Loucy (cell line): Measurements from ENCODE around the gene MRTFA.
"Not testable (repeated sequence)": the region's sequence is repeated elsewhere in the genome, so short reads cannot be mapped to it uniquely, and the experiment has no call there.

Experiments
- H2AFZ ChIP-seq: fragments of 200-600 bp; sonication (generic); 2 replicates; pipeline ENCODE4 v1.6.0; 2016; ENCODE audit warnings: antibody characterized with exemption, mild to moderate bottlenecking, low read length, moderate library complexity
- H3F3A ChIP-seq: fragments of 200-600 bp; 2 replicates; pipeline ENCODE4 v1.6.0; 2016; ENCODE audit warnings: antibody characterized with exemption, low read depth, mild to moderate bottlenecking
- H3K27me3 ChIP-seq: fragments of 200-600 bp; sonication (generic); 2 replicates; pipeline ENCODE4 v1.6.1; 2014; ENCODE audit warnings: low read length, mild to moderate bottlenecking; ENCODE audit not compliant: insufficient read depth, poor library complexity, severe bottlenecking
- H3K36me3 ChIP-seq: fragments of 200-600 bp; sonication (generic); 2 replicates; pipeline ENCODE4 v1.6.1; 2016; ENCODE audit warnings: low read length; ENCODE audit not compliant: insufficient read depth
- H3K4me1 ChIP-seq: fragments of 200-600 bp; sonication (generic); 2 replicates; pipeline ENCODE4 v1.5.1; 2014; ENCODE audit warnings: low read length, mild to moderate bottlenecking; ENCODE audit not compliant: insufficient read depth, poor library complexity, severe bottlenecking
- H3K4me2 ChIP-seq: fragments of 200-600 bp; sonication (generic); 2 replicates; pipeline ENCODE4 v1.6.0; 2014; ENCODE audit warnings: antibody characterized with exemption, low read length, low read depth, mild to moderate bottlenecking; ENCODE audit not compliant: poor library complexity, severe bottlenecking
- H3K4me3 ChIP-seq: fragments of 200-600 bp; sonication (generic); 2 replicates; pipeline ENCODE4 v1.5.1; 2014; ENCODE audit warnings: low read length, mild to moderate bottlenecking, mixed read lengths; ENCODE audit not compliant: poor library complexity, severe bottlenecking
- H3K79me2 ChIP-seq: fragments of 200-600 bp; sonication (generic); 2 replicates; pipeline ENCODE4 v1.6.1; 2014; ENCODE audit warnings: low read length; ENCODE audit not compliant: insufficient read depth
- H3K9ac ChIP-seq: fragments of 200-600 bp; sonication (generic); 2 replicates; pipeline ENCODE4 v1.6.0; 2014; ENCODE audit warnings: mild to moderate bottlenecking, low read depth, low read length, moderate library complexity; ENCODE audit not compliant: poor library complexity, severe bottlenecking
- H3K9me2 ChIP-seq: fragments of 200-600 bp; sonication (generic); replicated peaks from 2 replicates; pipeline ENCODE4 v1.6.1; 2016; ENCODE audit warnings: low read depth, low read length, mixed read lengths
- H3K9me3 ChIP-seq: fragments of 200-600 bp; sonication (generic); 2 replicates; pipeline ENCODE4 v1.6.1; 2014; ENCODE audit warnings: mild to moderate bottlenecking, antibody characterized with exemption, low read length, low read depth; ENCODE audit not compliant: insufficient read depth
- H4K20me1 ChIP-seq: fragments of 200-600 bp; sonication (generic); 2 replicates; pipeline ENCODE4 v1.6.0; 2014; ENCODE audit warnings: antibody characterized with exemption, low read length, mild to moderate bottlenecking; ENCODE audit not compliant: insufficient read depth, poor library complexity, severe bottlenecking
- EZH2phosphoT487 ChIP-seq: fragments of 200-600 bp; IDR thresholded peaks from 2 replicates; pipeline ENCODE4 v1.6.1; 2018; ENCODE audit warnings: antibody characterized with exemption, mild to moderate bottlenecking, moderate library complexity, borderline replicate concordance
- TF ChIP-seq, protein P1 (sequence below): fragments of 200-600 bp; sonication (generic); conservative IDR thresholded peaks from 2 replicates; pipeline ENCODE4 v1.5.1; 2014; ENCODE audit warnings: mild to moderate bottlenecking, antibody characterized with exemption, low read length

Gene MRTFA

DNA sequence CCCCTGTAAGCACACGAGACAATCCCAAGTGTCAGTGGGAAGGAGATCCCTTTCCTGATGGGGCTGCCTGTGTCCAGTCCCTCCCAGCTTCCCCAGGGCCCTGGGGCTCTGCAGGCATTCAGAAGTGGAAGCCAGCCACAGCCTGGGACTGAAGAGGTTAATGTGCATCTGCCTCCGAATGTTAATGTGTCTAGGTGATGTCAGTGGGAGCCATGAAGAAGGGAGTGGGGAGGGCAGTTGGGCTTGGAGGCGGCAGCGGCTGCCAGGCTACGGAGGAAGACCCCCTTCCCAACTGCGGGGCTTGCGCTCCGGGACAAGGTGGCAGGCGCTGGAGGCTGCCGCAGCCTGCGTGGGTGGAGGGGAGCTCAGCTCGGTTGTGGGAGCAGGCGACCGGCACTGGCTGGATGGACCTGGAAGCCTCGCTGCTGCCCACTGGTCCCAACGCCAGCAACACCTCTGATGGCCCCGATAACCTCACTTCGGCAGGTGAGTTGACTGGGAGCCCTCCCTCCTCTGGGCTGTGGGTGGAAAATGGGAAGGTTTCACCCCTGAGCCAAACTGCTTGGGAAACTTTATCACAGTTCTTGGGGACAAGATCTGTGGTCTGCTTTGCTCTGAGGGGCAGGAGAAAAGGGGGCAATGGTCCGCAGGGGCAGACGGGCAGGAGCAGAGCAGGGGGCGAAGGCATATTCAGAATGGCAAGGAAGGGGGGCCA lies 42.9 kb upstream of the MRTFA start, which contains the start of gene MCHR1:
MCHR1 (plus strand) TSS at position 236 of the 715 bp plus-strand sequence; CDS start at position 405, 169 bp downstream.
- Histone ChIP-seq H3K4me2 (no peak within 1 kb of the TSS), H3K4me3 (no peak within 1 kb of the TSS), H3K9me3 (no peaks in the 10 kb centered on the region), H3K9ac (no peak within 1 kb of the TSS), H4K20me1 (no peaks in the 10 kb centered on the region), H3F3A (no peaks in the 10 kb centered on the region), H3K79me2 (no peaks in the 10 kb centered on the region), H3K27me3 (no peaks in the 10 kb centered on the region), H3K4me1 (peaks cover 13% of the 10 kb centered on the region), H2AFZ (no peak within 1 kb of the TSS), H3K36me3 (no peaks in the 10 kb centered on the region), H3K9me2 (no peaks in the 10 kb centered on the region)
- TF ChIP-seq EZH2phosphoT487 = no peak
- TF ChIP-seq, protein P1, sequence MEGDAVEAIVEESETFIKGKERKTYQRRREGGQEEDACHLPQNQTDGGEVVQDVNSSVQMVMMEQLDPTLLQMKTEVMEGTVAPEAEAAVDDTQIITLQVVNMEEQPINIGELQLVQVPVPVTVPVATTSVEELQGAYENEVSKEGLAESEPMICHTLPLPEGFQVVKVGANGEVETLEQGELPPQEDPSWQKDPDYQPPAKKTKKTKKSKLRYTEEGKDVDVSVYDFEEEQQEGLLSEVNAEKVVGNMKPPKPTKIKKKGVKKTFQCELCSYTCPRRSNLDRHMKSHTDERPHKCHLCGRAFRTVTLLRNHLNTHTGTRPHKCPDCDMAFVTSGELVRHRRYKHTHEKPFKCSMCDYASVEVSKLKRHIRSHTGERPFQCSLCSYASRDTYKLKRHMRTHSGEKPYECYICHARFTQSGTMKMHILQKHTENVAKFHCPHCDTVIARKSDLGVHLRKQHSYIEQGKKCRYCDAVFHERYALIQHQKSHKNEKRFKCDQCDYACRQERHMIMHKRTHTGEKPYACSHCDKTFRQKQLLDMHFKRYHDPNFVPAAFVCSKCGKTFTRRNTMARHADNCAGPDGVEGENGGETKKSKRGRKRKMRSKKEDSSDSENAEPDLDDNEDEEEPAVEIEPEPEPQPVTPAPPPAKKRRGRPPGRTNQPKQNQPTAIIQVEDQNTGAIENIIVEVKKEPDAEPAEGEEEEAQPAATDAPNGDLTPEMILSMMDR = no peak

DNA sequence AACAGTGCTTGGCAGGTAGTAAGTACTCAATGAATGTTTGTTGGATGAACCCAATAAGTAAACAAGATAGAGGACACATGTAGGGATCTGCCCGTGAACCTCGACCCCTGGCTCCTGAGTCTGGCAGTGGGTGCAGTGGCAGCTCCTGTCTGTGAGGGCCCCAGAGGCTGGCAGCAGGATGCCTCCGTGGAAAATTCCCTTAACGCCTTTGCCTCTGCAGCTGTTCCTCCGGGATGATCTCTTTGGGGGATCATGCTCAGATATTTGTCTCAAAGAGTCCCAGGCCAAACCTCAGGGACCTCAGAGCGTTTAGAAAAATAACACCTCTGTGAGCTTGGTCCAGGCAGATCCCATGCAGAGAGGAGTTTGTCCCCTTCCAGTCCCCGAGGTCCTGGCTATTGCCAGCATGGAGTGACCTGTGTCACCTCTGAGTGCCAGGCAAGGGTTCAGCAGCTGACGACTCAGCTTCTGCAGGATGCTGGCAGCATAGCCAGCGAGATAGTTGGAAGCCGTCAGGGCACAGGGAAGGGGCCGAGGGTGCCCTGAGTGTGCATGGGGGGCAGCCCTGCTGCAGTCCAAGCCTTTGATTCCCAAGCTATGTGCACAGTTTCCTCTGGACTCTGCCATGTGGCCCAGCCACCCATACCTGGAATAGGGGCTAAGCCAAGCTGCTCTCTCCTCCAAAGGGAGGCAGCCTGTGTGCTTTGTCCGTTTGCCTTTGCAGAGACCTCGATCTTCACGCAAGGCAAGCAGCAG lies 42.2 kb upstream of the MRTFA start:
- TF ChIP-seq, protein P1 = no peak
- no peak for TF ChIP-seq EZH2phosphoT487
- Histone ChIP-seq H3K36me3 (no peaks in the 10 kb centered on the region), H3K79me2 (no peaks in the 10 kb centered on the region), H3K27me3 (no peaks in the 10 kb centered on the region), H4K20me1 (no peaks in the 10 kb centered on the region), H3K4me2 (no peak overlapping the region), H3K9me3 (no peaks in the 10 kb centered on the region), H3K9ac (no peak overlapping the region), H3K9me2 (no peaks in the 10 kb centered on the region), H2AFZ (no peak overlapping the region), H3K4me3 (no peak overlapping the region), H3F3A (no peaks in the 10 kb centered on the region), H3K4me1 (peaks cover 13% of the 10 kb centered on the region)

DNA sequence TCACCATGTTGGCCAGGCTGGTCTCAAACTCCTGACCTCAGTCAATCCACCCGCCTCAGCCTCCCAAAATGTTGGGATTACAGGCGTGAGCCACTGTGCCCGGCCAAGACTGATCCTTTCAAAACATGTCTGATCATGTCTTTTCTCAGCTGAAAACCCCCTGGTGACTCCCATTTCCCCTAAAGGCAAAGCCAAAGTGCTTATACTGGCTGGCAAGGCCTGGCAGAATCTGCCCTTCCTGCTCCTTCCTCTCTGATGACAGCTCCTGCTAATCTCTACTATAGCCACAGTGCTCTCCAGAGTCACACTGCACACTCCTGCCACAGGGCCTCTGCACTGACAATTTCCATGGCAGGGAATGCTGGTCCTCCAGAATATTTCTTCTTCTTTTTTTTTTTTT lies 40.1 kb upstream of the MRTFA start:
- peaks cover under 1% of the 10 kb centered on the region for H3K4me1 ChIP-seq
- H3K36me3 ChIP-seq = no peaks in the 10 kb centered on the region
- H3K9me2 ChIP-seq = no peaks in the 10 kb centered on the region
- H3K4me2 ChIP-seq = no peak overlapping the region
- no peaks in the 10 kb centered on the region for H3K27me3 ChIP-seq
- TF ChIP-seq EZH2phosphoT487 = no peak
- TF ChIP-seq, protein P1 = no peak
- no peaks in the 10 kb centered on the region for H4K20me1 ChIP-seq
- no peaks in the 10 kb centered on the region for H3F3A ChIP-seq
- no peaks in the 10 kb centered on the region for H3K79me2 ChIP-seq
- no peak overlapping the region for H3K4me3 ChIP-seq
- no peak overlapping the region for H2AFZ ChIP-seq
- no peaks in the 10 kb centered on the region for H3K9me3 ChIP-seq
- no peak overlapping the region for H3K9ac ChIP-seq

DNA sequence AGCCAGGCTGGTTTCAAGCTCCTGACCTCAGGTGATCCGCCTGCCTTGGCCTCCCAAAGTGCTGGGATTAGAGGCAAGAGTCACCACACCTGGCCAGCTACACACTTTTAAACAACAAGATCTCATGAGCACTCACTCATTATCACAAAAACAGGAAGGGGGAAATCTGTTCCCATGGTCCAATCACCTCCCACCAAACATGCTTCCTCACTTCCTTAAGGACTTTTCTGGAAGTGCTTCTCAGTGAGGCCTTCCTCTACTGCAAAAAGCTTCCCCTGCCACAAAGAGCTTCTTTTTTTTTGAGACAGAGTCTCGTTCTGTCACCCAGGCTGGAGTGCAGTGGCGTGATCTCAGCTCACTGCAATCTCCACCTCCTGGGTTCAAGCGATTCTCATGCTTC lies 39.6 kb upstream of the MRTFA start:
- H3K4me2 ChIP-seq = not testable (repeated sequence)

More for the DNA sequence above, 39.6 kb upstream of the MRTFA start:
- not testable (repeated sequence) for H3K79me2 ChIP-seq, H2AFZ ChIP-seq, H3K9me3 ChIP-seq, H4K20me1 ChIP-seq, H3K4me1 ChIP-seq, H3K36me3 ChIP-seq, H3K4me3 ChIP-seq, H3K9me2 ChIP-seq, H3F3A ChIP-seq, H3K9ac ChIP-seq, H3K27me3 ChIP-seq
